HG03469 (cell line): ENCODE measurements around the gene VARS1.

Source experiments
- ATAC-seq: cut with Tn5 transposase; IDR thresholded peaks from one replicate; pipeline ENCODE4 v1.9.1; 2021; ENCODE audit warnings: mild to moderate bottlenecking, moderate library complexity, moderate number of reproducible peaks; ENCODE audit not compliant: unreplicated experiment

The VARS1 gene

GRCh38 chr6:31749301-31750036, 46.1 kb downstream of the VARS1 start:
- ATAC-seq = no peak
